Keratinocyte (primary cell): ENCODE measurements around the gene TMEM18. TPM values are rescaled to one million over a fixed set of nuclear protein-coding genes. Genes with fewer than 3 reads are reported as not detected.

Source experiments
- DNase-seq: peaks from one replicate; pipeline ENCODE4 v3.0.0-alpha.2; 2011; ENCODE audit warnings: low read depth, missing footprints, low spot score
- FAIRE-seq: peaks from 2 replicates; lab custom pipeline; 2011; peaks lifted over from hg19 to GRCh38; lab: Jason Lieb, UNC
- H2AFZ ChIP-seq: 2 replicates; pipeline ENCODE4 v1.6.0; 2012; ENCODE audit warnings: low read length, control low read depth, inconsistent platforms; ENCODE audit not compliant: control insufficient read depth
- H3K27ac ChIP-seq: 2 replicates; pipeline ENCODE4 v1.5.1; 2011; ENCODE audit warnings: low read length; ENCODE audit not compliant: control insufficient read depth, insufficient read depth
- H3K27me3 ChIP-seq: 3 replicates; pipeline ENCODE4 v1.6.0; 2011; ENCODE audit warnings: low read length; ENCODE audit not compliant: control insufficient read depth, insufficient read depth; ENCODE audit errors: extremely low read depth
- H3K36me3 ChIP-seq, 2 experiments: 2 replicates in 1 of 2; 3 replicates in 1 of 2; pipeline ENCODE4 v1.5.1; 2011; ENCODE audit warnings: low read length in 2 of 2, mild to moderate bottlenecking in 1 of 2; ENCODE audit not compliant: control insufficient read depth in 2 of 2, insufficient read depth in 2 of 2; ENCODE audit errors: extremely low read depth in 1 of 2
- H3K4me1 ChIP-seq: 3 replicates; pipeline ENCODE4 v1.5.1; 2011; ENCODE audit warnings: low read length; ENCODE audit not compliant: control insufficient read depth, insufficient read depth; ENCODE audit errors: extremely low read depth
- H3K4me2 ChIP-seq: 3 replicates; pipeline ENCODE4 v1.6.0; 2011; ENCODE audit warnings: low read depth, low read length; ENCODE audit not compliant: control insufficient read depth, insufficient read depth; ENCODE audit errors: extremely low read depth
- H3K4me3 ChIP-seq, 3 experiments: fragments of 200-600 bp in 1 of 3; sonication (generic) in 1 of 3; 2 replicates in 2 of 3; 3 replicates in 1 of 3; pipeline ENCODE4 v1.5.1; 2011 to 2016; ENCODE audit warnings: low read length in 3 of 3, mild to moderate bottlenecking in 3 of 3, control low read depth in 2 of 3, inconsistent platforms in 1 of 3, low read depth in 1 of 3, mixed read lengths in 1 of 3, mixed run types in 1 of 3, moderate library complexity in 1 of 3; ENCODE audit not compliant: control insufficient read depth in 2 of 3, insufficient read depth in 2 of 3; ENCODE audit errors: extremely low read depth in 1 of 3
- H3K79me2 ChIP-seq: 2 replicates; pipeline ENCODE4 v1.6.0; 2012; ENCODE audit warnings: low read length; ENCODE audit not compliant: control insufficient read depth, insufficient read depth
- H3K9ac ChIP-seq: 3 replicates; pipeline ENCODE4 v1.6.0; 2011; ENCODE audit warnings: low read length; ENCODE audit not compliant: control insufficient read depth, insufficient read depth; ENCODE audit errors: extremely low read depth
- H3K9me1 ChIP-seq: 3 replicates; pipeline ENCODE4 v1.6.0; 2011; ENCODE audit warnings: low read length; ENCODE audit not compliant: control insufficient read depth, insufficient read depth; ENCODE audit errors: extremely low read depth
- H3K9me3 ChIP-seq: 2 replicates; pipeline ENCODE4 v1.5.1; 2012; ENCODE audit warnings: low read depth, low read length; ENCODE audit not compliant: control insufficient read depth
- H4K20me1 ChIP-seq: 3 replicates; pipeline ENCODE4 v1.6.0; 2011; ENCODE audit warnings: low read length; ENCODE audit not compliant: control insufficient read depth, insufficient read depth; ENCODE audit errors: extremely low read depth
- EZH2 ChIP-seq: IDR thresholded peaks from one replicate; pipeline ENCODE4 v1.6.1; 2012; ENCODE audit warnings: inconsistent platforms, mild to moderate bottlenecking, low read length, moderate library complexity
- dilution Hi-C: fragments of 300-500 bp; cut with MboI; formaldehyde crosslinking; loops from one replicate; pipeline ENCODE4 v1.7.0; 2020; ENCODE audit warnings: low sequenced_read_pairs; ENCODE audit not compliant: extremely low pct_ligation_motif_present
- polyA plus RNA-seq, 5 experiments: library from polyadenylated mRNA; depleted of rRNA in 3 of 5; stranded (reverse) in 3 of 5; stranded (forward) in 1 of 5; unstranded in 1 of 5; fragments of >200 nt; gene quantifications; 1 replicate in 1 of 5; 2 replicates in 3 of 5; 3 replicates in 1 of 5; pipeline versions ENCODE4 v1.2.1 to v1.2.3, GENCODE V29; 2011 to 2012; ENCODE audit warnings: missing spikeins in 2 of 5, low read depth in 1 of 5, low replicate concordance in 1 of 5
- TF ChIP-seq, protein P1 (sequence below), 3 experiments: IDR thresholded peaks in 1 of 3; conservative IDR thresholded peaks in 1 of 3; optimal IDR thresholded peaks in 1 of 3; 2 replicates in 2 of 3; 3 replicates in 1 of 3; pipeline versions ENCODE3 to v1.5.1; 2011; ENCODE audit warnings: low read length in 3 of 3, mild to moderate bottlenecking in 3 of 3, moderate library complexity in 2 of 3, control low read depth in 1 of 3, inconsistent platforms in 1 of 3; ENCODE audit not compliant: insufficient read depth in 2 of 3; ENCODE audit errors: extremely low read depth in 1 of 3

Gene TMEM18
- polyA plus RNA-seq, 1 donor (not counting 4 experiments of a cell fraction or from before 2014, with no cell fraction given), result 27.7 TPM

DNA sequence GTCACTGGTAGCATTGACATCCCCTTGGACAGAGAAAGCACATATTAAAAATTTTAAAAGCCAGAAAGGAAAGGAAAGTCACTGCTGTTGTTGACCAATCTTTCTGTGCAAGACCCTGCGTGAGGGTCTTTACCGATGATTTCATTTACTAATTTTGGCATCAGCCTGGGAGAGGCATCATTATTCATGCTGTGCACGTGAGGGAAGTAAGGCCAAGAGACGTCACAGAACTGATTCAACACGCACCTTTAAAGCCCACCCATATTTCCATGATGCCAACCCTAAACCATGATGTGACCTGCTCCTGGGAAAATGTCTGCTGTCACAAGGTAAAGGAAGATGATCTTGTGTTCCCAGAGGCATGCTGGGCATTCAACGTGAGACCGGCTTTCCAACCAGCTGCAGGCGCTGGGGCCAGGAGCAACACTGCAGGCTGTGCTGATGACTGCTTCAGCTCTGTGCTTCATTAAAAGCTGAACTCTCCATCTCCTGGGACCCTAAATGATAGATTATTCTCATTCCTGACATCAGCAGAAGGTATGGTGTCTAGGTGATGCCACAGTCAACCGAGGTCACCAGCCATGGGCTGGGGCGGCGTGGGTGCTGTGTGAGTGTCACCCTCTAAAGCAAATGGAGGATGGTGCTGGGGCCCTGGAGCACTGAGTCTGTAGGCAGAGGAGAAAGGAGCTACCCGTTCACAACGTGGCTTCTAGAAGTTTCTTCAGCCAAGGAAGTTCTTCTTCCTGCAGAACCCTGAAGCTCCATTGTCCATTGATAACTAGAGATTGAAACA is 53.9 kb downstream of the TMEM18 start:
- dilution Hi-C loops, result no loop called here
- DNase-seq, result no peak
- no peaks in the 10 kb centered on the region for H3K9me1 ChIP-seq
- no peaks in the 10 kb centered on the region for H3K36me3 ChIP-seq
- no peaks in the 10 kb centered on the region for H4K20me1 ChIP-seq
- H3K27me3 ChIP-seq, result no peaks in the 10 kb centered on the region
- no peak overlapping the region for H3K9ac ChIP-seq
- H3K4me1 ChIP-seq, result no peaks in the 10 kb centered on the region
- H3K27ac ChIP-seq, result no peak overlapping the region
- peaks cover 2% of the 10 kb centered on the region for H3K9me3 ChIP-seq
- no peak overlapping the region for H3K4me2 ChIP-seq
- no peaks in the 10 kb centered on the region for H3K79me2 ChIP-seq
- no peak overlapping the region for H3K4me3 ChIP-seq
- no peak for FAIRE-seq
- TF ChIP-seq EZH2, result no peak
- TF ChIP-seq, protein P1, sequence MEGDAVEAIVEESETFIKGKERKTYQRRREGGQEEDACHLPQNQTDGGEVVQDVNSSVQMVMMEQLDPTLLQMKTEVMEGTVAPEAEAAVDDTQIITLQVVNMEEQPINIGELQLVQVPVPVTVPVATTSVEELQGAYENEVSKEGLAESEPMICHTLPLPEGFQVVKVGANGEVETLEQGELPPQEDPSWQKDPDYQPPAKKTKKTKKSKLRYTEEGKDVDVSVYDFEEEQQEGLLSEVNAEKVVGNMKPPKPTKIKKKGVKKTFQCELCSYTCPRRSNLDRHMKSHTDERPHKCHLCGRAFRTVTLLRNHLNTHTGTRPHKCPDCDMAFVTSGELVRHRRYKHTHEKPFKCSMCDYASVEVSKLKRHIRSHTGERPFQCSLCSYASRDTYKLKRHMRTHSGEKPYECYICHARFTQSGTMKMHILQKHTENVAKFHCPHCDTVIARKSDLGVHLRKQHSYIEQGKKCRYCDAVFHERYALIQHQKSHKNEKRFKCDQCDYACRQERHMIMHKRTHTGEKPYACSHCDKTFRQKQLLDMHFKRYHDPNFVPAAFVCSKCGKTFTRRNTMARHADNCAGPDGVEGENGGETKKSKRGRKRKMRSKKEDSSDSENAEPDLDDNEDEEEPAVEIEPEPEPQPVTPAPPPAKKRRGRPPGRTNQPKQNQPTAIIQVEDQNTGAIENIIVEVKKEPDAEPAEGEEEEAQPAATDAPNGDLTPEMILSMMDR (optimal IDR thresholded peaks at IDR 0.05 in 1 of 3, IDR thresholded peaks at IDR 0.05 in 1 of 3, conservative IDR thresholded peaks at IDR 0.05 in 1 of 3; ENCODE audit: extremely low read depth in 1 of 3, insufficient read depth in 2 of 3, low read length in 3 of 3), result no peak
- H2AFZ ChIP-seq, result no peak overlapping the region

DNA sequence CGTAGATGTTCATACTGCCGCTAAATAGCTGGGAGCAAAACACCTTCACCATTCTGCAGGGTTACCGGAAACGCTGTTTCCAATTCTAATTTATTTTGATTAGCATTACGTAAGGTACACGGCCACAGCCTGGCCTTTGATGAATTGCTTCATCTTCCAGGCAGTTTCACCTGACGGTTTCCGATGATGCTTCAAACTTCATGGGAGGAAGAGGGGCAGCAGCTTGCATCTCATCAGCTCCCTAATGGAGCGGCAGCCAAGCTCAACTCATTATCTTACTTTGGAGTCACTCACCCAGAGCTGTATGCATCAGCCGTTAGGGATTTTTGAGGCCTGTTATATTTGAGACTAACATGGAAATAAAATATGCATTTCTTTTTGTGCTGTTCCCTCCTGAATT is 54.8 kb downstream of the TMEM18 start:
- H2AFZ ChIP-seq, result no peak overlapping the region
- dilution Hi-C loops, result no loop called here
- H3K36me3 ChIP-seq, result no peaks in the 10 kb centered on the region
- no peaks in the 10 kb centered on the region for H3K27me3 ChIP-seq
- TF ChIP-seq, protein P1 (optimal IDR thresholded peaks at IDR 0.05 in 1 of 3, IDR thresholded peaks at IDR 0.05 in 1 of 3, conservative IDR thresholded peaks at IDR 0.05 in 1 of 3; ENCODE audit: extremely low read depth in 1 of 3, insufficient read depth in 2 of 3, low read length in 3 of 3), result no peak
- TF ChIP-seq EZH2, result no peak
- H3K4me1 ChIP-seq, result no peaks in the 10 kb centered on the region
- H3K9me1 ChIP-seq, result no peaks in the 10 kb centered on the region
- no peak overlapping the region for H3K4me3 ChIP-seq
- DNase-seq (no peak), FAIRE-seq (no peak)
- no peak overlapping the region for H3K27ac ChIP-seq
- no peaks in the 10 kb centered on the region for H4K20me1 ChIP-seq
- H3K79me2 ChIP-seq, result no peaks in the 10 kb centered on the region
- H3K9me3 ChIP-seq, result peaks cover 2% of the 10 kb centered on the region
- H3K4me2 ChIP-seq, result no peak overlapping the region
- no peak overlapping the region for H3K9ac ChIP-seq
